ENCODE results near the gene JAG1.

JAG1 gene

GRCh38 chr20:10673842-10674683 lies at the start of gene JAG1:
TSS of gene JAG1 (minus strand) at chr20:10673999. CDS start at chr20:10673530, 469 bp downstream.
- in situ Hi-C loops (cut with HindIII; ENCODE audit: low sequenced_read_pairs): loop anchor here (10.0 kb wide), 1 partner anchor 601 kb away; no protein-coding TSS in a partner anchor

DNA sequence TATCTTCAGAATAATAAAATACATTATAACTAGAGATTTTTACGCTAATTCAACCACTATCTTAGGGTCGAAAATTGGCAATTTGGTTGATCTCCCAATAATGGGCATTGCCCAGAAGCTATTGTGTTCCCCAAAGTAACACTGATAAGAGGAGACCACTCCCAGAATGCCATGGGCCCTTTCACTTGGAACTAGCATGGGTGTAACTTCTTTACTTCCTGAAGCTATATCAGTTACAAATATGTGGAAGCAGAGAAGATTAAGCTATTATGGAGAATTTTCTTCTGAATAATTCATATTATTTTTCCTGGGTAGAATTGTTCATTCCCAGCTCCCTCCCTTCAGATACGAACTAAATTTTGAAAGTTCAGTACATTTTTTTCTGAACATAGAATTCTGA lies 48.2 kb upstream of the JAG1 start:
- in situ Hi-C loops (cut with HindIII; ENCODE audit: low sequenced_read_pairs): no loop called here

DNA sequence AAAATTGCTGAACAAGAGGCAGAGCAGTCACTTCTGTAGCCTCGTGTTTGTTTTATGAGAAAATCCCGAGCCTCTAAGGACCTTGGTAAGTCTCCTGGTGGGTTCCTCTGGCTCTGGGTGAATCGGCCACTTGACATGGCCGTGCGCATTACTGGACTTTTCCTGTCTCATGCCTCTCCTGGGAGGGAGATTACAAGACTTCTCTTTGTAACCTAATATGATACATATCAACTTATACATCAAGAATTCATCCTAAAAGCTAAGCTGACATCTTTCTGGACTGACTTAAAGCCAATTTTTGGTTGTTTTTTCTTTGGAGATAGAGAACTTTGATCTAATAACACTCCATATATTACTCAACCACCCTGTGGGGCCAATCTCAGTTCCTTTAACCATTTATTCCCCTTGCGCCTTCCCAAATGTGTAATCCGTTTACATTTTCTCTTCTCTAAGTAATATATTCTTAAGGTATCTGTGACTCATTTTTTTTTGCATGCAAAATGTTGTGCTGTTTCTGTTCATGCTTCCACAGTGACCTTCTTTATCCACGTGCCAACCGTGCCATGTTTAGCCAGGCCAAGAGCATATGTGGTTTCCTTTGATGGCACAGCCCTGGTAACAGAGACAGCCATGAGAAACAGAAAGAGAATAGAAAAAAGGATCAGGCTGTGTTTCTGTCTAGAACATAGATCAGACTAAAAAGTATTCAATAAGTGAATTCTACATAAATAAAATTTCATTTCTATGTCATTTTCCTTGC lies 47.5 kb upstream of the JAG1 start:
- in situ Hi-C loops (cut with HindIII; ENCODE audit: low sequenced_read_pairs): no loop called here

DNA sequence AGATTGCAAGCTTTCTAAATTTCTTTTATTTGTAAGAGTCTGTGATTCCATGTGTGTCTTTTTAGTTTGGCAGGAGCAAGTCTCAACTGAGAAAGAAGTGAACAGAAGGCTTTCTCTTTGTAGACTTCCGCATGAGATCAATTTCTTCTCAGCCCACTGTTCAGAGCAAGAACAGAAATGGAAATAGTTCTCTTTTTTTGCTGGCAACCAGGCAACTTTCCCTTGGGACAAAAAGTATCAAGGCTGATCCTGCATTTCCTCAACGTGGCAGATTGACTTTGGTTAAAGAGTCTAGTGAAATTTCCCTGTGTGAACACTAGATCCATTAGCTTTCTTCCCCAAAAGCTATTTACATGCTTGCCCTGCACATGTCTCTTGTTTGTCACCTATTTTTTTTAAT lies 46.8 kb upstream of the JAG1 start:
- in situ Hi-C loops (cut with HindIII; ENCODE audit: low sequenced_read_pairs): no loop called here

DNA sequence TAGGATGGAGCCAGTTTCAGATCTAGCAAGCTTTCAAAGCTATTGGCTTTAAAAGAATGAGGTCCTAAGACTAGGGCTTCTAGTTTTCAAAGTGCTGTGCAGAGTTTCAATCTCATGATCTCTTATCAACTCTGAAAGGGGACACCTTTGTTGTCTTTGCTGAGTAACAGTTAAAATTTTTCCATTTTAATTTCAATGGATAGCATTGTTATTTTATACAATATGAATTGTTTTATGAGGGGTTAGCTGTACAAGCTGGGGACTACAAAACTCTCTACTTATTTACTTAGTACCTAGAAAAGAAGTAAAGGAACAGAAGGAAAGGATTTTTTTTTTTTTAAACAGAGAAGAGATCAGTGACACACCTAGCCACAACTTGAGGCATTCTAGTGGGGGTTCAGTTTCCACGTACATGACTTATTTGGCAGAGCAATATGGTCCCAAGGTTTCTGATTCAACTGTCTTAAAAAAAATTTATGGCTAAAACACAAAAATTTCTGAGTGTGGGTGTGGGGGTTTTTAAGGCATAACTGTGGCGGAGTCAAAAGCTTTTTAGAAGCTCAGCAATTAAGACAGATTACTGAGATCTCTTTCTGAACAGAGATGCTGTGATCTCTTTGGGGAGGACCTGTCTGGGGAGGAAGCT lies 46.1 kb upstream of the JAG1 start:
- in situ Hi-C loops (cut with HindIII; ENCODE audit: low sequenced_read_pairs): no loop called here

GRCh38 chr20:10718661-10719060 lies 44.9 kb upstream of the JAG1 start:
- in situ Hi-C loops (cut with HindIII; ENCODE audit: low sequenced_read_pairs): no loop called here

DNA sequence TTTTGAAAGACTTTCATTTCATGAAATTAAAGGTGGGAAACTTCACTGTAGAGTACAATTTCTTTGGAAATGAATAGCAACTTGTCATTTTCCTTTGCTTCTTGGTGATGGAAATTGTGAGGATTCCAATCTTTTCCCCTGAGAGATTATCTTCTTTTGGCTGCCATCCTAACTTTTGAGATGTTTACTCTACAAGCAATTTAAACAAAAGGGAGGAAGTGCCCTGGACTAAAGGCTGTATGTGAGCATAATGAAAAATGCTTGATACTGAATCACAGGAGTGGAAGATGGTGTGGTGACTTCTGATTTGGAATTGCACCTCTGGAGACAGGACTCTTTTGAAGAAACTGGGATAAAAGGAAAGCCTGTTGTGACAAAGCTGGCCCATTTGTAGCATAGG lies 43.1 kb upstream of the JAG1 start:
- in situ Hi-C loops (cut with HindIII; ENCODE audit: low sequenced_read_pairs): no loop called here

- in situ Hi-C loops (cut with HindIII; ENCODE audit: low sequenced_read_pairs): no loop called here
These were observed 41.2 kb upstream of the JAG1 start for GRCh38 chr20:10715035-10715434.

DNA sequence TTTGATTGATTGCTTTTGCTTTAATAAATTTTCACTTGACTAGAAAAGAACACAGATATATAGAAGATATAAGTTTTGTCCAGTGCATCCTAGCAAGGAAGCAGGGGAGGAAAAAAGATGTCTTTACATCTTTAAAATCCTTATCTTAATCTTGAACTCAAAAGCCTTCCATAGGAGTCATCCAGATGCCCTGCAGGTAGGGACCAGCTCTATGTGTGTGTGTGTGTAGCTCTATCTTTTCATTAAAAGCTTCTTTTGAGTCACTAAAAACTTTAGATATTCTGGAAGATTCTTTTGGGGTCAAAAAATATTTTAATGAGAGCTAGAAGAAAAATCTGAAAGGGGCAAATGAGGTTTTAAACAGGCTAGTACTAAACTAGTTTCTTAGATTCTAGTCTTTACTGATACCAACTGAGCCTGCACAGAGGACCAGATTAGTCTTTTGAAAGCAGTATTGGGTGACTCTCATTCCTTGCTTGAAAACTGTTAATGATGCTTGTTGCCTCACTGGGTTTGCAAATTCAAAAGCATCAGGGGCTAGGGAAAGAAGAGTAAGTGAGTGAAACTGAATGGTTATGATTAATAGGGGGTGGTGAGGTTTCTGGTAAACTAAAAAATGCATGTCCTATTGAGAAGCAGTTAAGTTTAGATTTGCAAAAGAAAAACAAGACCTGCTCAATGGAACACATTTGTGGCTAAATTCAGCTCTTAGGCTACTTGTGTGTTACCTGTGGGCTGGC lies 40.6 kb upstream of the JAG1 start:
- in situ Hi-C loops (cut with HindIII; ENCODE audit: low sequenced_read_pairs): no loop called here

- in situ Hi-C loops (cut with HindIII; ENCODE audit: low sequenced_read_pairs): no loop called here
These were observed 39.4 kb upstream of the JAG1 start for GRCh38 chr20:10713161-10713560.

DNA sequence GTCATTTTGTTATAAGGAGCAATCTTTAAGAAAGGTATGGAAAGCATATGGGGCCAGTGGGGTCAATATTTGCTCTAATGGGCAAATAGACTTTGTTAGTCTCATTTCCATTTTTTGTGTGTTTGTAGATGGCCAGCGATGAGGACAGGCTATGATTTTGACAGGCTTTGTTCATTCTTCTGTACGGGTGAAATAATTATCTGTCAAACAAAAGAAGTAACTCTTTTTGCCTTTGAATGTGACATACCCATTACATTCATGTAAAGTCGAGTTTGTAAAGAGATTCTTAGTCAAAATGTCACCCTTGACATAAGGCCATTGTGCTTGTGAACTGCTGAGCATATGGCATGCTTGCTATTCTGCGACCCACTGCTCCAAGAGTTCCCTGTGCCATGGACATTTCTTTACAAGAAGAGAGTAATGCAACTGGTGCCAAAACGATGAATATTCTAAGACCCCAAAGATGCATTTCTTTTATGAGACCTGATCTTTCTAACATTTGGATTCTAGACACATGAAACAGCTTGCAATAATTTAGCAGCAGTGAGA lies 38.2 kb upstream of the JAG1 start:
- in situ Hi-C loops (cut with HindIII; ENCODE audit: low sequenced_read_pairs): no loop called here

GRCh38 chr20:10710991-10711775 lies 37.4 kb upstream of the JAG1 start:
- in situ Hi-C loops (cut with HindIII; ENCODE audit: low sequenced_read_pairs): no loop called here

GRCh38 chr20:10709916-10710315 lies 36.1 kb upstream of the JAG1 start:
- in situ Hi-C loops (cut with HindIII; ENCODE audit: low sequenced_read_pairs): no loop called here

DNA sequence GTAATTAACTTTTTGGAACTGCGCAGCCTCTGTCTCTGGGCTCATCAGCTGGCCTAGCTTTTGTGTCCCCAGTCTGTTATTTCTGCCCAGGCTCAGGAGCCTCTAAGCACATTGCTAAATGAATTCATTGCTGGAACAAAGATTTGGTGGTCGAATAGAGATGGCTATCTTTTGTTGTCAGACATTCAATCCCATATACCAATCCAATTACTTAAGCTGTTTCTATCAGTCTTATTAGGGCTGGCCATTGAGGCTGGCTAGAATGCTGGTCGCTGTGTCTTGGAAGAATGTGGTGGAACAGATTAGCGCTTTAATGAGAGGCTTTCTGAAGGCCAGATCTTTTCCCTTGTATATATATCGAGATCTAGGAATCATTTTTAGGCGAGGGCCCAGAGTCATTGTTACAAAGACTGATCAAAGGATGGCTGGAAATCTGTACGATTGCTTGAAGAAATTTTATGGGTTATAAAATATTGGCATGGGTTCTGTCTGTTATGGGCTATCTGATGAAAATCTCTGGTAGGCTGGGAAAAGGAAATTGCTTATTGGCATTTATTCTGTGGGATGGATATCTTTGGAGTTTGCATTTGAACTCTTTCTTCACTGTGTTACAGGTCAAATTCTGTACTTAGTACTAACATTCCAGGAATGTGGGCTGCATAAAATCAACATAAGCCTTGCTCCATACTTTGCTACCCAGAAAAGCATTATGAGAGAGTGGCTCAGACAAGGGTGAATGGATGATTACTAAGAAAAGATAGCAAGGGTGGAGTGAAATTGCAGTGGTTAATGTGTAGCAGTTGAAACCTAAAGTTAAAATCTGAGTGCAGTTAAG lies 34.8 kb upstream of the JAG1 start:
- in situ Hi-C loops (cut with HindIII; ENCODE audit: low sequenced_read_pairs): no loop called here

DNA sequence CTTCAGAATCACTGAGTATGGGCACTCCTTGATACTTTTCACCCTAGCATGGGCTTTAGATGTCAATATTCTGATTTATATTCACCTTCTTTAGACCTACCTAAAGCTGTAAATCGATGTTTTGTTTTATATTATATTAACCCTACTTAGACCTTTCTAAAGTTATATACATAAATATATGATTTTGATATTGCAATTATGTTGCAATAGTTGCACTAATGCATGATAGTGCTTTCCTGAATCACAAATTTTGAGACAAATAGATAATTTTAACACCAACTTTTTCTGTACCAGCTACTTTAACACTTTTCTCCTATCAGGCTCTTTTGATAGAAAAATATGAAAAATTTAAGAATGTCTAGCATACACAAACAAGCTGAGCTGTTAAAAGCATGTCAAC lies 34.0 kb upstream of the JAG1 start:
- in situ Hi-C loops (cut with HindIII; ENCODE audit: low sequenced_read_pairs): no loop called here

- in situ Hi-C loops (cut with HindIII; ENCODE audit: low sequenced_read_pairs): no loop called here
These were observed 33.3 kb upstream of the JAG1 start for GRCh38 chr20:10707068-10707467.

DNA sequence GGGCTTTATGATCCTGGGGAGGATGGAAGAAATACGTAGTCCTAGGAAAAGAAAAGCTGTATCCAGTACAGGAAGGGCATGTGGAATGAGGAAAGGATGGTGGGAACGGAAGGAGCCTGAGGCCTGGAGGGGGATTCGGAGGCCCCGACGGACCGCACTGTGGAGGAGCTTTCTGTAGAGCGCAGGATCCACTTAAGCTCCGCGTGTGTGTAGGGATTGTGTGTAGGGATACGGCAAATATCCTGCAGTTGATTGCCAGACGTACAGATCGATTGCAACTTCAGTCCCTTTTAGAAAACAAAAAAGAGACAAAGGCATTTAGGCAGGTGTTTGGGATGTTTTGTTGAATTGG lies 32.6 kb upstream of the JAG1 start:
- in situ Hi-C loops (cut with HindIII; ENCODE audit: low sequenced_read_pairs): no loop called here

- in situ Hi-C loops (cut with HindIII; ENCODE audit: low sequenced_read_pairs): no loop called here
These were observed 32.1 kb upstream of the JAG1 start for GRCh38 chr20:10705801-10706459.

GRCh38 chr20:10701607-10702006 lies 27.8 kb upstream of the JAG1 start:
- in situ Hi-C loops (cut with HindIII; ENCODE audit: low sequenced_read_pairs): no loop called here

All from endothelial cell of hepatic sinusoid (primary cell).